Measurements from ENCODE around the gene SHLD2.
A peak's percentile ranks its signal among the peaks of the same experiment; 100 is the strongest.
"Not testable (repeated sequence)": the region's sequence is repeated elsewhere in the genome, so short reads cannot be mapped to it uniquely, and the experiment has no call there.

The SHLD2 gene

GRCh38 chr10:87083576-87084290 lies 11.3 kb upstream of the SHLD2 start:
- H3K27ac ChIP-seq = peak overlapping the region; percentile 70; the same call in 1 of the 2 replicates
- H3K36me3 ChIP-seq (ENCODE audit: insufficient read depth, low read length); H3K9ac ChIP-seq (ENCODE audit: insufficient read length); H3K4me3 ChIP-seq; H3K9me3 ChIP-seq (ENCODE audit: low read depth, low read length); DNase-seq (ENCODE audit: low read depth, low spot score): not testable (repeated sequence)

- not testable (repeated sequence) for H3K9ac ChIP-seq (ENCODE audit: insufficient read length); H3K36me3 ChIP-seq (ENCODE audit: insufficient read depth, low read length); DNase-seq (ENCODE audit: low read depth, low spot score); H3K9me3 ChIP-seq (ENCODE audit: low read depth, low read length)
- 0 out of 2 replicates have a peak overlapping the region, but pooled peaks have one; percentile 9 for H3K4me3 ChIP-seq
- H3K27ac ChIP-seq = peak overlapping the region; percentile 70; the same call in 1 of the 2 replicates
These were observed 10.7 kb upstream of the SHLD2 start for GRCh38 chr10:87084291-87084782.

- Histone ChIP-seq H3K36me3 (ENCODE audit: insufficient read depth, low read length) (no peaks in the 10 kb centered on the region), H3K27ac (no peak overlapping the region)
These were observed 9.5 kb upstream of the SHLD2 start for GRCh38 chr10:87085537-87085936.

GRCh38 chr10:87089746-87090145 lies 5.3 kb upstream of the SHLD2 start:
- H3K36me3 ChIP-seq (ENCODE audit: insufficient read depth, low read length) = no peaks in the 10 kb centered on the region
- H3K9me3 ChIP-seq (ENCODE audit: low read depth, low read length) = no peaks in the 10 kb centered on the region
- TF ChIP-seq POLR2AphosphoS5 (IDR thresholded peaks at IDR 0.05; ENCODE audit: borderline replicate concordance, low read depth, low read length) (no peak), EZH2 (IDR thresholded peaks at IDR 0.05) (no peak), FOXP2 (optimal IDR thresholded peaks at IDR 0.05; ENCODE audit: control extremely low read depth, extremely low read length, insufficient read depth) (no peak)
- no peak overlapping the region for H3K9ac ChIP-seq (ENCODE audit: insufficient read length)
- no peak overlapping the region for H3K27ac ChIP-seq
- H3K4me3 ChIP-seq = no peak overlapping the region
- DNase-seq (ENCODE audit: low read depth, low spot score) = no peak

More at GRCh38 chr10:87085537-87085936, 9.5 kb upstream of the SHLD2 start:
- no peak overlapping the region for H3K9ac ChIP-seq (ENCODE audit: insufficient read length)
- DNase-seq (ENCODE audit: low read depth, low spot score) = no peak
- TF ChIP-seq POLR2AphosphoS5 (IDR thresholded peaks at IDR 0.05; ENCODE audit: borderline replicate concordance, low read depth, low read length) = no peak
- TF ChIP-seq EZH2 (IDR thresholded peaks at IDR 0.05) = no peak
- no peak for TF ChIP-seq FOXP2 (optimal IDR thresholded peaks at IDR 0.05; ENCODE audit: control extremely low read depth, extremely low read length, insufficient read depth)
- no peaks in the 10 kb centered on the region for H3K9me3 ChIP-seq (ENCODE audit: low read depth, low read length)
- no peak overlapping the region for H3K4me3 ChIP-seq

- no peak overlapping the region for H3K9ac ChIP-seq (ENCODE audit: insufficient read length)
- no peak for DNase-seq (ENCODE audit: low read depth, low spot score)
- H3K36me3 ChIP-seq (ENCODE audit: insufficient read depth, low read length) = no peaks in the 10 kb centered on the region
- H3K9me3 ChIP-seq (ENCODE audit: low read depth, low read length) = no peaks in the 10 kb centered on the region
- TF ChIP-seq EZH2 (IDR thresholded peaks at IDR 0.05) = no peak
- TF ChIP-seq FOXP2 (optimal IDR thresholded peaks at IDR 0.05; ENCODE audit: control extremely low read depth, extremely low read length, insufficient read depth) = no peak
- no peak for TF ChIP-seq POLR2AphosphoS5 (IDR thresholded peaks at IDR 0.05; ENCODE audit: borderline replicate concordance, low read depth, low read length)
- no peak overlapping the region for H3K27ac ChIP-seq
- H3K4me3 ChIP-seq = no peak overlapping the region
These were observed 4.2 kb upstream of the SHLD2 start for GRCh38 chr10:87090779-87091178.

- Histone ChIP-seq H3K9me3 (ENCODE audit: low read depth, low read length) (no peaks in the 10 kb centered on the region), H3K9ac (ENCODE audit: insufficient read length) (no peak overlapping the region), H3K4me3 (peak overlapping the region; percentile 80), H3K36me3 (ENCODE audit: insufficient read depth, low read length) (no peaks in the 10 kb centered on the region), H3K27ac (peak overlapping the region; percentile 13; the same call in 1 of the 2 replicates)
- DNase-seq (ENCODE audit: low read depth, low spot score) = no peak
- TF ChIP-seq EZH2 (IDR thresholded peaks at IDR 0.05) = no peak
- TF ChIP-seq POLR2AphosphoS5 (IDR thresholded peaks at IDR 0.05; ENCODE audit: borderline replicate concordance, low read depth, low read length) = no peak
- no peak for TF ChIP-seq FOXP2 (optimal IDR thresholded peaks at IDR 0.05; ENCODE audit: control extremely low read depth, extremely low read length, insufficient read depth)
These were observed 2.6 kb upstream of the SHLD2 start for GRCh38 chr10:87092376-87092860.

GRCh38 chr10:87092861-87093631 lies 2.0 kb upstream of the SHLD2 start:
- no peaks in the 10 kb centered on the region for H3K9me3 ChIP-seq (ENCODE audit: low read depth, low read length)
- peak overlapping the region; percentile 80 for H3K4me3 ChIP-seq
- H3K9ac ChIP-seq (ENCODE audit: insufficient read length) = peak overlapping the region; percentile 64
- no peak for DNase-seq (ENCODE audit: low read depth, low spot score)
- no peaks in the 10 kb centered on the region for H3K36me3 ChIP-seq (ENCODE audit: insufficient read depth, low read length)
- TF ChIP-seq FOXP2 (optimal IDR thresholded peaks at IDR 0.05; ENCODE audit: control extremely low read depth, extremely low read length, insufficient read depth) (no peak), POLR2AphosphoS5 (IDR thresholded peaks at IDR 0.05; ENCODE audit: borderline replicate concordance, low read depth, low read length) (no peak), EZH2 (IDR thresholded peaks at IDR 0.05) (no peak)
- H3K27ac ChIP-seq = peak overlapping the region; percentile 13; the same call in 1 of the 2 replicates

- H3K9me3 ChIP-seq (ENCODE audit: low read depth, low read length) = no peaks in the 10 kb centered on the region
- H3K27ac ChIP-seq = no peak overlapping the region
- DNase-seq (ENCODE audit: low read depth, low spot score) = no peak
- TF ChIP-seq POLR2AphosphoS5 (IDR thresholded peaks at IDR 0.05; ENCODE audit: borderline replicate concordance, low read depth, low read length) (no peak), EZH2 (IDR thresholded peaks at IDR 0.05) (no peak), FOXP2 (optimal IDR thresholded peaks at IDR 0.05; ENCODE audit: control extremely low read depth, extremely low read length, insufficient read depth) (no peak)
- peak overlapping the region; percentile 64 for H3K9ac ChIP-seq (ENCODE audit: insufficient read length)
- H3K36me3 ChIP-seq (ENCODE audit: insufficient read depth, low read length) = peaks cover 2% of the 10 kb centered on the region; the same call in 1 of the 2 replicates
- H3K4me3 ChIP-seq = peak overlapping the region; percentile 80
These were observed 1.2 kb upstream of the SHLD2 start for GRCh38 chr10:87093632-87094372.

Measured in SK-N-MC (cell line).